CD4-positive, alpha-beta T cell treated with Interleukin-15 for 1 hour (primary cell): ENCODE measurements around the gene SLC6A17.

Experiments
- DNase-seq: peaks from one replicate; pipeline ENCODE4 v3.0.0-alpha.2; 2020

Gene SLC6A17

GRCh38 chr1:110135666-110136065 lies 14.6 kb upstream of the SLC6A17 start:
- DNase-seq, result no peak

DNA sequence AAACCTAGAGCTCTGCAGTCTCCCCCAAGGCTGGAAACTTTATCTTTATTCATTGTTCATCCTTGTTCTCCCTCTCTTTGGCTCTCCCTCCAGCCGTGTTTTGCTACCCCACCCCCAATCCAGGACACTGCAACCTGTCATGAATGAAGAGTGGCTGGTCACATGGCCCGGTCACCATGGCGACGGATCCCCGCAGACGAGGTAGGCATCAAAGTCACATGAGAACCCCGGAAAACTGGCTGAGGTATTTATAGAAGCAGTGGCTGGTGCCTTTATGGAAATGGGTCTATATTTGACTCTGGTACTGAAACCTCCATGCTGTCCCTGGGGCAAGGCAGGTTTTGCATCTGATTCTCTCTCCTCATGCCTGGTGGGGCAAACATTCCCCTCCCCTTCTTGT lies 13.4 kb upstream of the SLC6A17 start:
- peak; percentile 24 for DNase-seq

DNA sequence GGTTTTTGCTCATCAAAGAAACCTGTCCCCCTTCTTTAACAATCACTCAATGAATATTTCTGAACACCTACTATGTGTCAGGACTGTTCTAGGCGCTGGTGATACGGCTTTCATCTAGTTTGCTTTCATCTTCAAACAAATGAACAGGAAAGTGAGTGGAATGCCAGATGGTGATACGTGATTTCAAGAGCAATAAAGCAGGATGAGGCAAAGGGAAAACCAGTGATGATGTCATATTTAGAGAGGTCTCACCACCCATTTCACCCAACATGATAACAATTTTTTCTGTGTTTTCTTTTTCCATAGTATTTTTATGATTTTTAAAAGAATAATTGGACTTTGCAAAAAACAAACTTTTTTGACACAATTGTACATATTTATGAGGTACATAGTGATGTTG lies 11.3 kb upstream of the SLC6A17 start:
- no peak for DNase-seq

- DNase-seq, result no peak
Observed at GRCh38 chr1:110144366-110144765, 5.9 kb upstream of the SLC6A17 start.

DNA sequence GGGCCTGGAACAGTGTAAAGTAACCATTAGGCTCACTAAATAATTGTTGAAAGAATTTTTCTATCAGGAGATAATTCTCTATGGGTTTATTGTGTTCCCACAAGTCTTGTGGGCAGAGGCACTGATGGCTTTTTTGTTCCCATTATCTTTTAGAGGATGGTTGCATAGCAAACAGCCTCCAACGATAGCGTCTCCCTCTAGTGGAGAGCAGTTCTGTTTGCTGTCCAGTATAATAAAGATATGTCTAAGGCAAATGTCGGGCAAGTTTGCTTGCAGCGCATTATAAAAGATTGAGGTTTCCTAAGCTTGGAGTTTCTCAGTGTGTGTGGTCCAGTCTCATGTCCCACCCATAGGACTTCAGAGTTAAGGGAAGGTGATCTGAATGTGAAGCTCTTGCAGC lies 1.3 kb upstream of the SLC6A17 start:
- DNase-seq, result no peak

DNA sequence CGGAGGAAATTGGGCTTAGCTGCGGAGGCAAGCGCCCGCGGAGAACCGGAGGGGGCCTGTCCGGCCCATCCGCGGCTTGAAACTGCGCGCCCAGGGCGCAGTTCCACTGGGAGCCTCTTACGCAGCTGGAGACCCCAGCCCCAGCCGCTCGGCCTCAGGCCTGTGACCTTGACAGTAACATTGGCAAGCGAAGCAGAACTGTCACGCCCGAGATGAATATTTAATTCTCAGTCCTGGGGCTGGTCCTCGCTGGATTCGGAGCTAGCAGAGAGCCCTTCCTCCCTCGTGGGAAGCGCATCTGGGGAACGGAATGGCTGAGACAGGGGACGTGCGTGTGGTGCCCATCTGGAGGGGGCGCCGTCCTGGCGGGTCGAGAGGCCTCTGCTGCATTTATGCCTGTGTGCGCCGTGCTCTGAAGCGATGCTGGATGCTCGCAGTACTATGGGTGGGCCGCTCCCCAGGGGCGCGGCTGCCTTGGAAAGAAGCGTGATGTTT lies 928 bp downstream of the SLC6A17 start:
- DNase-seq, result no peak

DNA sequence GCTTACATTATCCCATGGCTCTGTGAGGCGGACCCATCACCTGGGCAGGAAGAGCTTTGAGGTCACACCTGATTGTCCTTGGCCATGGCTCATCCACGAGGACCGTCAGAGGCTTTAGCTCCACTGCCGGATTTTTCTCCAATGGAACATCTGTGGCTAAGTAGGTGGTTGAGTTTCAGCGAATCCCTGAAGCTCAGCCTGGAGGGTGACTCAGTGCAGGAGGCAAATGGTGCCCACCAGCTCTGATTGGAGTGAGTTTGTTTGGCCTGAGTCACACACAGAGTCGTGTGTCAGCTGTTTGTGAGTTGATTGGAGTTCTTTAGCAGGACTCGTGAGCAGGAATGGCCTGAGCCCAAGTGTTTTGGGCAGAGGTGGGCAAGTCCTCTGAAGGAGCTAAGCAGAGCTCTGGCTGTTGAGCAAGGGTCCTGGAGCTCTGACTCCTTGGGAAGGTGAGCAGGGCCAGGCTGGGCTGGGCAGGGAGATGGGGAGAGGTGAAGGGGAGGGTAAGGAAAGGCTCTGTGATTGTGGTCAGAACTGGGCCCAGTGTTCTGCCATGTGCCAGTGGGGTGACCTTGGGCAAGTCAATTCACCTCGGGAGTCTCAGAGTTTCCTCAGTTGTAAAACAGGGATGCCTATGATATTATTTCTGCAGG lies 2.0 kb downstream of the SLC6A17 start:
- no peak for DNase-seq

DNA sequence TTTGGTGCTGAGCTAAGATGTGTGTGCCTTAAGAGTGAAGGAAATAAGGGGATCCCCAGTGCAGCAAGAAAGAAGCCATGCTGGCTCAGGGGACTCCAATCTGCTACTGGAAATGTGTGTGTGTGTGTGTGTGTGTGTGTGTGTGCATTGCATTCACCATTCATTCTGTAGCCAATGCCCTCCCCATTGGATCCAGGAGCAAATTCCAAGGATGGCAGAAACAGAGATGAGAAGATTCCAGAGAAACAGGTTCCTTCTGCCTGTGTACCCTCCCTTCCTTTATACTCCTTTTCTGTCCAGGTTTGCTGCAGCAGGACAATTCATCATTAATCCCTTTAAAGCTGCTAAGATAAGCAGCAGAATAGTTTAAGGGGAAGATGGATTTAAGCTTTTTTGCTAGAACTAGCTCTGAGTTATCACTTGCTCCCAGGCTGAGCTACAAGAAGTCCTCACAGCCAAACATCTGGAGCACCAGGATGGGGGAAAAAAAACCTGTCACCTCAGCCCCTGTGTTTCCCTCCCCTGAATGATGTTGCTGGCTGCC lies 3.2 kb downstream of the SLC6A17 start:
- DNase-seq, result no peak

- DNase-seq, result no peak
Observed at GRCh38 chr1:110155878-110156522, 5.7 kb downstream of the SLC6A17 start.

DNA sequence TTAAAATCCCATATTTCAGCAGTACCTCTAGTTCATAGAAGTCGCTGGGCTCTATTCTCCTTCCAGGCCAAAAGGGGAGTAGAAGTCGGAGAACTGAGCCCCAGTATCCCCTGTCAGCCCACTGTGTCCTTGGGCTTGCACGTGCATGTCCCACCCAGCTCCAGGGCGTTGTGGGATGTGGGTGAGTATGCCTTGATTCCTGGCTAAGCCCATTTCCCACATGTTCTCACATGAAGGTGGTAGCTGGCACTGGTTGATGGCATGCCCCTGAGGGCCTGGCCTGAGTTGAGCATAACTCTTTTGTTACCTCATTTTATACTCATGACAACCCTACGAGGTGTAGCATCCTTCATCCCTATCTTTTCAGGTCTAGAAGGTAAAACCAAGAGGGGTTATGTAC lies 8.0 kb downstream of the SLC6A17 start:
- DNase-seq, result no peak

DNA sequence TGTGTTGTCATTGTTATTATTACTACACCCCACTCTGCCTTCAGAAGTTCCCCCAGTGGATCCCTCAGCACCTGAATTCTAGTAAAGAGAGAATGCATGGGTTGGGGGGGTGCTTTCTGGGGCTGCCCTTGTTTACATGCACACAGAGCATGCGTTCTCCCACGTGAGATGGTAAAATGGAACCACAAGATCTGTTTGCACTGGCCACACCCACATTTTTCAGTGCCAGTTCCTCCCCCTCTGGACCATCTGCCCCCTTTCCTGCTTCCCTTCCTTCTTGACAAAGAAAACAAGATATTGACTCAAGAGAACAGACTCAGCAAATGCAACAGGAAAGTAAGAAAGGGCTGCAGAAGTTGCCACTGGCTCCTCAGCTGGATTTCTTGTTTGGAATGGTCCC lies 8.9 kb downstream of the SLC6A17 start:
- DNase-seq, result no peak

GRCh38 chr1:110160538-110161100 lies 10.3 kb downstream of the SLC6A17 start:
- no peak for DNase-seq

GRCh38 chr1:110161165-110161564 lies 10.9 kb downstream of the SLC6A17 start:
- no peak for DNase-seq

DNA sequence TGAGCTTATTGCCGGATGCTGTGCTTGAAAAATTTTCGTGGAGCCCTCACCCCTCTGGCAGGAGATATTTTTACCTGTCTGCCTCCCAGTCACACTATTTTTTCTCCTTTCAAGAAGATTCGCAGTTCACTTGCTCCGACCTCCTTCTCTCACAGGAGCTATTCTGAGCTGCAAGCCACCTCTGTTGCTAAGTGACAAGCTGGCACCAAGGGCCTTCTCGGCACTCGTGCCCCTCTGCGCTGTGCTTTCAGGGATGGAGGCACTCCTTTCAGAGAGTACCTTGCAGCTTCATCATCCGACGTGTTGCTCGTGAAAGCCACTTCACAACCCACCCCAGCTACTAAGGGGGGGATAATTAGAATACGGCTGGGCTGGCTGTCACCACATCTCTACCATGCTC lies 11.6 kb downstream of the SLC6A17 start:
- no peak for DNase-seq

DNA sequence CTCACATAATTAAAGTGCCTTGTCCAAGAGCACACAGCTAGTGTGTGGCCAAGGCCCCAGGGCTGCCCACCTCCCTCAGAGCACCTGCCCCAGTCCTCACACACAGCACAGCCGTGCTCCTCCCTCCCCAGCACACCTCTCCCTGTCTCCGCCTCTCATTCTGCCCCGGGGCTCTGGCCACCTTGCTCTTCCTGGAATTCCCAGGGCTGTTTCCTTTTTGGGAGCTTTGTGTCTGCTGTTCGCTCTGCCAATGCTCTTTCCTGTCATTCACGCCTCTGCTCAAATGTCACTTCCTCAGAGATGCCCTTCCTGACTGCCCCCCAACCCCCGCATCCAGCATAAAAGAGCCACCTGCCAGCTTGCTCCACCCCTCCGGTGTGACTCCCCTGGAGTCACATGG lies 13.3 kb downstream of the SLC6A17 start:
- no peak for DNase-seq

- DNase-seq, result no peak
Observed at GRCh38 chr1:110164725-110165350, 14.5 kb downstream of the SLC6A17 start.

- no peak for DNase-seq
Observed at GRCh38 chr1:110165761-110166231, 15.5 kb downstream of the SLC6A17 start.

- no peak for DNase-seq
Observed at GRCh38 chr1:110166861-110167260, 16.6 kb downstream of the SLC6A17 start.

- DNase-seq, result no peak
Observed at GRCh38 chr1:110170766-110171733, 20.8 kb downstream of the SLC6A17 start.

DNA sequence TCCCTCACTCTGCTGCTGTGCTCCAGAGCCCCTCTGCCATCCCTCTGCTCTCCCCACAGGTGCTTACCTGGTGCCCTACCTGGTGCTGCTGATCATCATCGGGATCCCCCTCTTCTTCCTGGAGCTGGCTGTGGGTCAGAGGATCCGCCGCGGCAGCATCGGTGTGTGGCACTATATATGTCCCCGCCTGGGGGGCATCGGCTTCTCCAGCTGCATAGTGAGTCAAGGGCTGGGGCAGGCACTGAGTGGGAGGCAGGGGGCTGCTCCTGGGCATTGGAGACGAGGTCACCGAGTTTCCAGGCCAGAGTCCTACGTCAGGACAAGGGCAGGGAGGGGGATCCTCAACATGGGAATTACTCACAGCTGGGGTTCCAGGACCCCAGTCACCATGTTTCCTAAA lies 21.7 kb downstream of the SLC6A17 start:
- DNase-seq, result no peak

DNA sequence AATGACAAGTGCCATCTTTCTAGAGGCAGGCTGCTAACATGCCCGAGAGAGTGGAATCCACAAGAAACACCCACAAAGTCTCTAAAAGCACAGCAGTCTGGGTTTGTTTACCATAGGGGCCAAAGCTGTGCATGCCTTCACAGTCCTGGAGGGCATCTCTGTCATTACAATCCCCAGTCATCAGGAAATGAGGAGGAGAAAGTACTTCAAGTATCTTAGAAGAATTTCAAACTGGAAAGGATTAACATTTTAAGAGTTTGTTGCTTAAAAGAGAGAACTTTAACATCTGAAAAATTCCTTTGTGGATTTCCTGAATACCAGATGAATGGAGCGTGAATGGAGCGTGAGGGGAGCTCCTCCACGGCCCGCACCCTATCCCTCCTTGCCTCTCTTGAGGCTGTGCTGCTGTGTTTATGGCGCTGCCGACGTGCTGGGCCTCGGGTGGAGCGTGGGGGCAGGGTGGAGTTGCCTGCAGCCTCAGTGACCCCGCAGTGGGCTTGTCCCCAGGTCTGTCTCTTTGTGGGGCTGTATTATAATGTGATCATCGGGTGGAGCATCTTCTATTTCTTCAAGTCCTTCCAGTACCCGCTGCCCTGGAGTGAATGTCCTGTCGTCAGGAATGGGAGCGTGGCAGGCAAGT lies 23.3 kb downstream of the SLC6A17 start:
- DNase-seq, result no peak

GRCh38 chr1:110174961-110175360 lies 24.7 kb downstream of the SLC6A17 start:
- DNase-seq, result no peak
